AG04449 (cell line): ENCODE data around the gene CEP164.

Experiments used
- CTCF ChIA-PET: fragments of 350-600 bp; formaldehyde crosslinking; extraction: SDS; loops from one replicate; lab custom pipeline; 2021; ENCODE audit warnings: antibody characterized with exemption; lab: Yijun Ruan, JAX
- POLR2A ChIA-PET: fragments of 400-600, 350-600 bp; formaldehyde crosslinking; extraction: SDS; loops from one replicate; lab custom pipeline; 2020; ENCODE audit warnings: antibody characterized with exemption, inconsistent platforms; lab: Yijun Ruan, JAX
- DNase-seq: peaks from one replicate; pipeline ENCODE4 v3.0.0-alpha.2; 2010; ENCODE audit warnings: low read depth, low spot score
- H3K4me3 ChIP-seq: 2 replicates; pipeline ENCODE4 v1.5.1; 2011; ENCODE audit warnings: low read depth, mild to moderate bottlenecking, control low read depth, low read length
- CTCF ChIP-seq: IDR thresholded peaks from one replicate; pipeline ENCODE4 v1.5.1; 2011; ENCODE audit warnings: mild to moderate bottlenecking, moderate library complexity, low read length, control low read depth, inconsistent platforms; ENCODE audit not compliant: insufficient read depth; ENCODE audit errors: missing control alignments

The CEP164 gene

GRCh38 chr11:117292616-117293015 is 35.0 kb upstream of the CEP164 start:
- no peak overlapping the region for H3K4me3 ChIP-seq
- DNase-seq = no peak
- CTCF ChIA-PET = no interaction called here
- no peak for TF ChIP-seq CTCF
- POLR2A ChIA-PET = no interaction called here

DNA sequence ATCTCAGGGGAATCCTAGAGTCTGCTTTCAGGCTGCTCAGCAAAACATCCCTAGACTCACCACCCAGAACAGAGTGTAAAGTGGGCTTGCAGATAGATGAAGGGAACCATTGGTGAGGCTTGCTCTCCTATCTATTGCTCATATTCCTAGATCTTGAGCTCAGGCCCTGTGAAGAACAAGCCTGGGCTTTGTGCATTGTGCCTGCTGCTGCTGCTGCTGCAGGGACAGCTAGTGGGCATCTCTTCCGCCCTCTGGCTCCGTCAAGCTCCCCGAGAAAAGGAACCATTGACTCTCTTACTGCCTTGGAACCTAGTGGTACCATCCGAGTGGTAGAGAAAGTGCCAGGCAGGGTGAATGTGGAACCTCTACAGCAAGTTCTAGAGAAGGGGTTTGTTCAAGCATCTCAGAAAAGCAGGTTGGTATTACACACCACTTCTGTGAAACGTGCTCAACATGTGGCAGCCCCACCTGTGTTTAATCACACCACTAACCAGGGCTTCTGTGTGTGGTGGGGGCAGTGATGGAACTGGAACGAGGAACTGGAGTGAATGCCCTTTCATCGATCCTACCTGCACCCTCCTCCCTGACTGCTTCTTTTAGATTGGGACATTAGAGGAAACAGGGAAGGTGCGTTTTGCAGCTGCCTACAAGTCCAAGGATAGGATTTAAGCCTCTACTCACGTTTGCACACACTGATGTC is 32.1 kb upstream of the CEP164 start:
- TF ChIP-seq CTCF = no peak
- ChIA-PET POLR2A (no interaction called here), CTCF (no interaction called here)
- H3K4me3 ChIP-seq = no peak overlapping the region
- no peak for DNase-seq

- POLR2A ChIA-PET = no interaction called here
- DNase-seq = no peak
- TF ChIP-seq CTCF = no peak
- CTCF ChIA-PET = interaction anchor here (1.0 kb wide), 1 partner anchor 70 kb away, joined by 3 read pairs; no protein-coding TSS in a partner anchor
- no peak overlapping the region for H3K4me3 ChIP-seq
Measured at GRCh38 chr11:117296881-117297280, 30.8 kb upstream of the CEP164 start.

GRCh38 chr11:117298195-117298594 is 29.5 kb upstream of the CEP164 start:
- ChIA-PET POLR2A (no interaction called here), CTCF (no interaction called here)
- TF ChIP-seq CTCF = no peak
- no peak overlapping the region for H3K4me3 ChIP-seq
- no peak for DNase-seq

- no peak overlapping the region for H3K4me3 ChIP-seq
- DNase-seq = no peak
- no peak for TF ChIP-seq CTCF
- ChIA-PET POLR2A (interaction anchor here (1.2 kb wide), 1 partner anchor 19 kb away, joined by 3 read pairs; no protein-coding TSS in a partner anchor), CTCF (interaction anchor here (0.7 to 1.2 kb wide), 2 partner anchors 16 to 63 kb away, joined by 3 read pairs; no protein-coding TSS in a partner anchor)
Measured at GRCh38 chr11:117299351-117300282, 28.0 kb upstream of the CEP164 start.

- TF ChIP-seq CTCF = no peak
- DNase-seq = no peak
- ChIA-PET POLR2A (no interaction called here), CTCF (interaction anchor here (0.7 to 1.2 kb wide), 2 partner anchors 15 to 64 kb away, joined by 3 read pairs; no protein-coding TSS in a partner anchor)
- no peak overlapping the region for H3K4me3 ChIP-seq
Measured at GRCh38 chr11:117300283-117300663, 27.4 kb upstream of the CEP164 start.
